Measurements from ENCODE around the gene CFAP92.

The CFAP92 gene

GRCh38 chr3:129000742-129001100 lies 6.8 kb upstream of the CFAP92 start:
- no peak for DNase-seq (ENCODE audit: low spot score)
- ChIA-PET CTCF (interaction anchor here (0.8 kb wide), 1 partner anchor 32 kb away, joined by 3 read pairs; no protein-coding TSS in a partner anchor), POLR2A (ENCODE audit: low non-redundant PET) (no interaction called here)
- TF ChIP-seq, protein P1, sequence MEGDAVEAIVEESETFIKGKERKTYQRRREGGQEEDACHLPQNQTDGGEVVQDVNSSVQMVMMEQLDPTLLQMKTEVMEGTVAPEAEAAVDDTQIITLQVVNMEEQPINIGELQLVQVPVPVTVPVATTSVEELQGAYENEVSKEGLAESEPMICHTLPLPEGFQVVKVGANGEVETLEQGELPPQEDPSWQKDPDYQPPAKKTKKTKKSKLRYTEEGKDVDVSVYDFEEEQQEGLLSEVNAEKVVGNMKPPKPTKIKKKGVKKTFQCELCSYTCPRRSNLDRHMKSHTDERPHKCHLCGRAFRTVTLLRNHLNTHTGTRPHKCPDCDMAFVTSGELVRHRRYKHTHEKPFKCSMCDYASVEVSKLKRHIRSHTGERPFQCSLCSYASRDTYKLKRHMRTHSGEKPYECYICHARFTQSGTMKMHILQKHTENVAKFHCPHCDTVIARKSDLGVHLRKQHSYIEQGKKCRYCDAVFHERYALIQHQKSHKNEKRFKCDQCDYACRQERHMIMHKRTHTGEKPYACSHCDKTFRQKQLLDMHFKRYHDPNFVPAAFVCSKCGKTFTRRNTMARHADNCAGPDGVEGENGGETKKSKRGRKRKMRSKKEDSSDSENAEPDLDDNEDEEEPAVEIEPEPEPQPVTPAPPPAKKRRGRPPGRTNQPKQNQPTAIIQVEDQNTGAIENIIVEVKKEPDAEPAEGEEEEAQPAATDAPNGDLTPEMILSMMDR (conservative IDR thresholded peaks at IDR 0.05; ENCODE audit: low read depth), result no peak
- H3K27ac ChIP-seq, result no peak overlapping the region

DNA sequence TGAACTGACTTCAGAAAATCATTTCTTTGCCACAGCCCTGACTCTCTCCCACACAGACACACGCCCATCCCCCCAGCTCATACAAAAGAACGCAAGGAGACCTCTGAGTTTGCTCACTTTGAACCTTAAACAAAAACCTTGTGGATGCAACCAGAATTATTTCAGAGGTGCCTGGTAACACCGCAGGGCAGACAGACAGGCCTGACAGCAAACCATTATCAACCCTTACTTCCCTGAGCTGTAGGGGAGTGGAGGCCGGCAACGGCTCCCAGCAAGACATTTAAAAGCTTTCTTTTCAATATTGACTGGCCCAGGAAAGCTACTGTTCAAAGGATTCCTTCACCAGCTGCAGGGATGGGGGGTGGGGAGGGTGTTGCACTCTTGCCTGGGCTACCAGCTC lies 5.2 kb upstream of the CFAP92 start:
- no peak for DNase-seq (ENCODE audit: low spot score)
- CTCF ChIA-PET, result interaction anchor here (1.2 kb wide), 1 partner anchor 29 kb away, joined by 11 read pairs; no protein-coding TSS in a partner anchor
- TF ChIP-seq, protein P1 (conservative IDR thresholded peaks at IDR 0.05; ENCODE audit: low read depth), result no peak
- H3K27ac ChIP-seq, result no peak overlapping the region
- POLR2A ChIA-PET (ENCODE audit: low non-redundant PET), result no interaction called here

DNA sequence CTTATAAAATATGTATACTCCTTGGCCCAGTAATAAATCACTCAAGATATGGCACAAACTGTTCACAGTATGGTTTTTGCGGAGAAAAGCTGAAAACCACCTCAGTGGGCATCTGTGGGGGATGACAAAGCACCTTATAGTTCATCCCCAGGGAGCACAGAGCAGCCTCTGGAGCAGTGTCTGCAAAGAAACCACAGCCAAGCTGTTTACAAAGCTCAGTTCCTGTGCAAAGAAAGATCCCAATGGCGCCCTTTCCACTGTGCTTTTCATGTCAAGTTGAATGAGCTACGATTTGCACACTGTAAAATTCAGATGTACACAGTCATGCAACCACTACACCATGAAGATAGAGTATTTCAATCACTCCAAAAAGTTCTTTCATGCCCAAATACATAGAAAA lies 4.7 kb upstream of the CFAP92 start:
- ChIA-PET POLR2A (ENCODE audit: low non-redundant PET) (no interaction called here), CTCF (interaction anchor here (0.9 to 1.2 kb wide), 2 partner anchors 28 to 573 kb away, joined by 3 to 11 read pairs; no protein-coding TSS in a partner anchor)
- no peak for DNase-seq (ENCODE audit: low spot score)

GRCh38 chr3:128997486-128998133 lies 3.7 kb upstream of the CFAP92 start:
- POLR2A ChIA-PET (ENCODE audit: low non-redundant PET), result no interaction called here
- H3K27ac ChIP-seq, result no peak overlapping the region
- CTCF ChIA-PET, result interaction anchor here (0.9 kb wide), 1 partner anchor 572 kb away, joined by 3 read pairs; no protein-coding TSS in a partner anchor
- TF ChIP-seq, protein P1 (conservative IDR thresholded peaks at IDR 0.05; ENCODE audit: low read depth), result no peak
- DNase-seq (ENCODE audit: low spot score), result no peak

More for the DNA sequence above, 4.7 kb upstream of the CFAP92 start:
- TF ChIP-seq, protein P1 (conservative IDR thresholded peaks at IDR 0.05; ENCODE audit: low read depth), result no peak
- no peak overlapping the region for H3K27ac ChIP-seq

DNA sequence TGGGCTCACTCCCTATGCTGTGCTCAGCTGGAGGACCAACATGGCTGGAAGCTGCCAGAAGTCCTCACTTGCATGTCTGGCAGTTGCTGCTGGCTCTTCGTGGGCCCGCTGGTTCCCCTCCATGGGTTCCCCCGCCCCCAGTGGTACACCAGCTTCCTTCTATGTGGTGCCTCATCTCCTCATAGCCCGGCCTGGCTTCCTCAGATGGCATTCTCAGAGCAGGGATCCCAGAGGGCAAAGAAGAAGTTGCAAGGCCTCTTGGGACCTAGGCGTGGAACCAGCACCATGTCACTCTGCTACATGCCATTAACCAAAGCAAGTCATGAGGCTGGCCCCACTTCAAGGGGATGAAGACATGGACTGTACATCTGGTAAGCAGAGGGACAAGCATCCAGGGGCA lies 2.9 kb upstream of the CFAP92 start:
- no peak overlapping the region for H3K27ac ChIP-seq
- POLR2A ChIA-PET (ENCODE audit: low non-redundant PET), result interaction anchor here (0.6 kb wide), 1 partner anchor 124 kb away, joined by 4 read pairs; no protein-coding TSS in a partner anchor
- TF ChIP-seq, protein P1 (conservative IDR thresholded peaks at IDR 0.05; ENCODE audit: low read depth), result no peak
- CTCF ChIA-PET, result interaction anchor here (0.7 kb wide), 1 partner anchor 26 kb away, joined by 5 read pairs; no protein-coding TSS in a partner anchor
- DNase-seq (ENCODE audit: low spot score), result no peak

DNA sequence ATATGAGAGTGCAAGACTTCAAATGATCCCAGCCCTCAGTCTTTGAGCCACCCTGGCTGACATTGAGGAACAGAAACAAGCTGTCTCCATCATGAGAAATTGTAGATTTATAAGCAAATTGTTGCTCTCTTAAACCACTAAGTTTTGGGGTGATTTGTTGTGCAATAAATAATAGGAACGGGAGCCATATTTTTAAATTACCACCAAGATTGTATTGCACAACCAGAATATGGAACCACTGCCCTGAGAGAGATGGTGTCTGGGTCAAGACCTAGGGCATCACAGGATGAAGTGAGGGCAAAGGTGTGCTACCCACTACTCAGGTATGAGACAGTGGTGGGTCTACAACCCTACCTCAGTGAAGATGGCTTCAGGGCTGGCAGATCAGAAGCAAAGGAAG lies 2.3 kb upstream of the CFAP92 start:
- no peak overlapping the region for H3K27ac ChIP-seq
- ChIA-PET POLR2A (ENCODE audit: low non-redundant PET) (interaction anchor here (0.6 kb wide), 1 partner anchor 124 kb away, joined by 4 read pairs; no protein-coding TSS in a partner anchor), CTCF (interaction anchor here (0.7 kb wide), 1 partner anchor 25 kb away, joined by 5 read pairs; no protein-coding TSS in a partner anchor)
- TF ChIP-seq, protein P1 (conservative IDR thresholded peaks at IDR 0.05; ENCODE audit: low read depth), result no peak
- DNase-seq (ENCODE audit: low spot score), result no peak
